Activated CD8-positive, alpha-beta memory T cell treated with anti-CD3 and anti-CD28 coated beads for 36 hours (primary cell): ENCODE measurements around the gene RECQL5. TPM values are rescaled to one million over a fixed set of nuclear protein-coding genes. Genes with fewer than 3 reads are reported as not detected.

Experiments used
- CTCF ChIA-PET: fragments of 350-600 bp; sonication (Branson Sonifier 250); formaldehyde crosslinking; loops from one replicate; lab custom pipeline; 2021; ENCODE audit warnings: antibody characterized with exemption; lab: Charles Lee
- POLR2A ChIA-PET: fragments of 350-600 bp; sonication (Branson Sonifier 250); formaldehyde crosslinking; loops from one replicate; lab custom pipeline; 2021; ENCODE audit warnings: antibody characterized with exemption; lab: Charles Lee
- total RNA-seq, 2 experiments: library from RNA; stranded (reverse); gene quantifications; one replicate each; pipeline ENCODE4 v1.2.3, GENCODE V29; 2021

Gene RECQL5
- total RNA-seq, 2 experiments from 2014 or later = 27.6 to 29.5 TPM

DNA sequence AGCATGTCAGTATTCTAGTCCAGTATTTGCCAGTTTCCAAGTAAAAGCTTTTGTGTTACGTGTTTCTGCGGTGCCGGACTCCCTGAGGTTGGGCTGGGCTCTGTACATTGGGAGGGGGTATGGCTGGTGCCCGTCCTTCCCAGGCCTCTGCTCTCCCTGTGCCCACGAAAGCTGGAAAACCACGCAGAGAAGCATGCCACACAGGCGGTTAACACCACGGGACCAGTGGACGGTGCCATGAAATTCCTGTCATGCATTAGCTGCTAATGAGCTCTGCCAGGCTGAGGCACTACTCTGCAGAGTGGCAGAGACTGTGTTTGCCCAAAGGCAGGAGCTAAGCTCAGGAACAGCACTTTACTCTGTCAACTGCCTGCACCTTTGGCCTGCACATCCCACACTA, 25.6 kb downstream of the RECQL5 start:
- ChIA-PET POLR2A (no interaction called here), CTCF (interaction anchor here (1.6 to 2.1 kb wide), 2 partner anchors 8 to 16 kb away, joined by 5 to 12 read pairs; partner anchors contain the start of gene SMIM5)

DNA sequence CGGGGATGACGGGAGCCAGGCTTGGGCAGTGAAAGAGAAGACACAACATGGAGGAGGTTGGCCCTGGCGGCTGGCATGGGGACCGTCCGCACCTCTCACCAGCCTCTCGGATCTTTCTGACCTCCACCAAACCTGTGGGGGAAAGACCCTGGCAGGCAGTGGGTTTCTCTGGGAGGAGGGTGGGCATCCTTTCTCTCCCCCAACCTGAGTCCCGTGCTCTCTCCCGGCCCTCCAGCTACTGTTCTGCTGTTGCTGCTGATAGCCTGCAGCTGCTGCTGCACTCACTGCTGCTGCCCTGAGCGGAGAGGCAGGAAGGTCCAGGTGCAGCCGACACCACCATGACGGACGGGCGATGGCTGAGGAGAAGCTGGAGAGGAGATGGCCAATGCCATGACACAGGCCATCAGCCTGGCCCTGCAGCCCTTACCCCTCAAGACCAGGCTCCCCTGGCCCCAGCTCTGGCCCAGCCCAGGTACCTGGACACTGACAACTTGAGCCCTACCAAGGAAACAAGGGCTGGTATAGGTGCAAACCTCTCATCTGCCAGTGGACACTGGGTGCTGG, 26.3 kb downstream of the RECQL5 start:
- POLR2A ChIA-PET = interaction anchor here (0.6 kb wide), 1 partner anchor 48 kb away, joined by 3 read pairs; no protein-coding TSS in a partner anchor
- CTCF ChIA-PET = interaction anchor here (1.1 to 2.1 kb wide), 3 partner anchors 7 to 103 kb away, joined by 4 to 12 read pairs (median 5); partner anchors contain the start of gene SMIM5

DNA sequence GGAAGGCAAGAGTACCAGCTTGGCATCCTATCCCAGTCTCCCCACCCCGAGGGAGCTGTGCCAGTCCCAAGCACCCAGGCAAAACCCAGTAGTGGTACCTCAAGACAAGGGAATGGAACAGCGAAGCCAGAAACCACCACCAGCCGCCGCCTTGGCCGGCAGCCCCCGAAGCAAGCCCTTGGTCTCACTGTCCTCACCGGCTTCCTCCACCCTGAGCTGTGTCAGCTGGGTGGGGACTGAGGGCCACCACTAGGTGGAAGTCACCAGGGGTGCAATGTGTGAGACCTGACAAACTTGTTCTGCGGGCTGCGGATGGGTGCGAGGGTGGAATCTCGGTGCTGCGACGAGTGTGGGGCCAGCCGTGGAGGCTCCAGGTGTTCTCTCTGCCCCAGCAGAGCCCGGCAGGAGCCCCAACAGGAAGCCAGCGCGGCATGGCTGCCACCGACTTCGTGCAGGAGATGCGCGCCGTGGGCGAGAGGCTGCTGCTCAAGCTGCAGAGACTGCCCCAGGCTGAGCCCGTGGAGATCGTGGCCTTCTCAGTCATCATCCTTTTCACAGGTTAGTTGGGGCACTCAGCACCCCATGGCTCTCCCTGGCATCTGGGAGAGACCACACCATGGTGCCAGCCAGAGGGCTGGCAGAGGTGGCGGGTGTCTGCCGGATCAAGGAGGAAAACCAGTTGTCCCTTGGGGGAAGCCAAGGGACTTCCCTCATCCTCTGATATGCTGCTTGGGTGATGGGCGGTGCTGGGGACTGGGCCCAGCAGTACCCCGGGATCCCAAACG, 27.0 kb downstream of the RECQL5 start:
- ChIA-PET POLR2A (interaction anchor here (0.6 kb wide), 2 partner anchors 49 to 71 kb away, joined by 3 read pairs; no protein-coding TSS in a partner anchor), CTCF (interaction anchor here (1.1 kb wide), 1 partner anchor 104 kb away, joined by 4 read pairs; no protein-coding TSS in a partner anchor)

DNA sequence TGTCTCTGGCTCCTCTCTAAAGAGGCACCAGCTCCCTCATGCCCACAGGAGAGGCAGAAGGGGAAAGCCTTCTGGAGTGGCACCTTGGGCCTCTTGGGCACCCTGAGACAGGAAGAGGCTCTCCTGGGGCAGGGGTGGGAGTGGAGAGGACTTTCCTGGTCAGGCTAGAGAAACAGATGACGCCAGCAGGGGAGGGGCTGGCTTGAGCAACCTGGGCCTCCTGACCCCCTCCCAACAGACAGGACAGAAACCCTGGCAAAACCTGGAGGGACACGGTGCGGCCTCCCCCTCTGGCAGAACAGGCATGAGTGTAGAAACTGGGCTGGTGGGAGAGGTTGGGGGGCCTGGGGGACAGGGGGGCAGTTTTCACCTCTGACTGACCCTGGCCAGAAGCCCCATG, 27.6 kb downstream of the RECQL5 start:
- POLR2A ChIA-PET = interaction anchor here (0.6 kb wide), 1 partner anchor 72 kb away, joined by 3 read pairs; no protein-coding TSS in a partner anchor

DNA sequence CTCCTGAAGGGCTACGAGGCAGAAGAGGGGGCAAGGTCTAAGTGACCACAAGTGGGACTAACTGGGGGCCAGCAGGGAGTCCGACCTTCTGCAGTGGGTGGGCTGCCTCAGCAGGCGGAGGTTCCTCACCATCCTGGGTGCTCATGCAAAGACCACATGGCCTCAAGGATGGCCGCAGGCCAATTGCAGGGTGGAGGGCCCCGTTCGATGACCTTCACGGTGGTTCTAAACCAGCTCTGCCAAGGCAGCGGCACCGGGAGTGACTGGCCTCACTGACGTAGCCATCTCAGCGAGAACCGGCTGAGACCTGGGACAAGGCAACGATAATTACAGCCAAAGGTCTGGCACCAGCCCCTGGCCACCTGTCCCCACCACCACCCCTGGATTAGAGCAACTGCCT, 28.1 kb downstream of the RECQL5 start:
- ChIA-PET CTCF (interaction anchor here (2.1 kb wide), 1 partner anchor 111 kb away, joined by 10 read pairs; no protein-coding TSS in a partner anchor), POLR2A (no interaction called here)

More for the DNA sequence above, 27.6 kb downstream of the RECQL5 start:
- CTCF ChIA-PET = interaction anchor here (1.1 kb wide), 1 partner anchor 105 kb away, joined by 4 read pairs; no protein-coding TSS in a partner anchor

DNA sequence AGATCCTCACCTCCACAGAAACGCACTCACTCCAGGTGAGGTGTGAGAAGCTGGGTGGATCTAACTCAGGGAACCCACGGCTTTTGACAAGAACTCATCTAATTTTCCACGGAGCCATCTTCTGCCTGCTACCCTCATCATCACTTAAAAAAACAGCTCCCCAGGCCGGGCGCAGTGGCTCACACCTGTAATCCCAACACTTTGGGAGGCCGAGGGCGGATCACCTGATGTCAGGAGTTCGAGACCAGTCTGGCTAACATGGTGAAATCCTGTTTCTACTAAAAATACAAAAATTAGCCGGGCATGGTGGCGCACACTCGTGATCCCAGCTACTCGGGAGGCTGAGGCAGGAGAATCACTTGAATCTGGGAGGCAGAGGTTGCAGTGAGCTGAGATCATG, 28.9 kb downstream of the RECQL5 start:
- ChIA-PET POLR2A (interaction anchor here (0.5 kb wide), 1 partner anchor 39 kb away, joined by 3 read pairs; no protein-coding TSS in a partner anchor), CTCF (interaction anchor here (1.2 to 2.1 kb wide), 2 partner anchors 36 to 111 kb away, joined by 3 to 10 read pairs; no protein-coding TSS in a partner anchor)

DNA sequence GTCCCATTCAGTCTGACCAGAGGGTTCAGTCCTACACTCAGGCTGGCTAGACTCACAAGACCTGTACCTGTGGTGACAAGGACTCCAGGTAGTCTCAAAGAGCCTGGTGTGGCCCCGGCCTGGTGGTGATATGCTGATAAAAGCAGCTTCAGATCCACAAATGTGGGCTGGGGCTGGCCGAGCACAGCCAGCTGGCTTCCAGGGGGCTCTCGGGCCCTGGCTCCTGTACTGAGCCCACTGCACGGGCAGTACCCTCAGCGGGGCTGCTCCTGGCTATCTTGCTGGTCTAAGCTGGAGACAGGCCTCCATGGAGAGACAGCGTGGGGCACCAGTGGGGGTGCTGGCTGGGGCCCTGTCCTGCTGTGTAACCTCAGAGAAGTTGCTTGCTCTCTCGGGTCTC, 29.4 kb downstream of the RECQL5 start:
- ChIA-PET CTCF (interaction anchor here (1.2 to 2.1 kb wide), 2 partner anchors 37 to 112 kb away, joined by 3 to 10 read pairs; no protein-coding TSS in a partner anchor), POLR2A (no interaction called here)

DNA sequence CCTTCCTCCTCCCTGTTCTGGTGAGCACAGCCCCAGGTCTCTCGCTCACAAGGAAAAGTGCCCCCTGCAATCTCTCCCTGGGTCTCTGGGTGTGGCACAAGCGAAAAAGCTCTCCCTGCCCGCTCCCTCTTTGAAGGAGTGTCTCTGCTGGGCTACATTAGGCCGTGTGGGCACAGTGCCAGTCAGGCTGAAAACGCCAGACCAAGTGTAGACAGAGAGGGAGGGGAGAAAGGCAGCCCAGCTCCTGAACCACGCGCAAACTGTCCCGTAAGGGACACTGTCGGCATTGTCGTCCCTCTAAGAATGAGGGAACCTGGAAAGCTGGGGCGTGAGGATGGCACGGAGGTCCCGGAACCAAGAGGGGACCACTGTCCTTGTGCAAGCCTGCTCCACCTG, 29.8 kb downstream of the RECQL5 start:
- POLR2A ChIA-PET = no interaction called here

DNA sequence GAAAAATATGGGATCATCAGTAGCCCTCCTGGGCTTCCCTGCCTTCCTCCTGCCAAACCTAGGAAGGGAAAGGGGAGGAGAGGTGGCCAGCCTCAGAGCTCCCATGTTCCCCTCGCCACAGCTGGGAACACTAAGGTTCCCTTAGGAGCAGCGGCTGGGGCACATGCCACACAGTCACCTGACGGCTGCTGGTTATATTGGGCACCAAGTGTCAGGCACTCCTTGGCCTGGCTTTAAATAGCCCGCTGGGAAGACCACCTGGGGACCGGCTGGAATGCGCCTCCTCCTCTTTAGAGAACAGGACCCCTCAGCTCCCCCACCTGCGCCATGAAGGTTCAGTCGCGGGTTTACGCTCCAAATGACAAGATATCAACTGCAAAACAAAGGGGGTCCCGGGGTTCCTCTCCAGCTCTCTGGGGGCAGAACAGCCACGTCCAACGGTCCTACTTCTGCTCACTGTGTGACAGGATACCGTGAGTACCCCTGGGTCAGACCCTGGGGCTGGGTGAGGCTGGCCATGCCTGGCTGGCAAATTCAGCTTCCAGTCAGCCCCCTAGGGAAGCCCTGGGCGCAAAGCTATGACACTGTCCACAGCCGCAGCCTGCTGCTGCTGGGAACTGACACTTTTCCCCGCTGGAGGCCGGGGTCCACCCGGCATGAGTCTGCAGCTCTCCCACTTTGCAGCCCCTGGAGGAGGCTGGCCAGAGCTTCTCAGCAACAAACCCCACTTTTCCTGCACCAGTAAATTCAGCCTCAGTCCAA, 30.4 kb downstream of the RECQL5 start:
- ChIA-PET CTCF (no interaction called here), POLR2A (no interaction called here)

More for the DNA sequence above, 29.8 kb downstream of the RECQL5 start:
- CTCF ChIA-PET = interaction anchor here (1.2 to 2.1 kb wide), 2 partner anchors 37 to 112 kb away, joined by 3 to 10 read pairs; no protein-coding TSS in a partner anchor

DNA sequence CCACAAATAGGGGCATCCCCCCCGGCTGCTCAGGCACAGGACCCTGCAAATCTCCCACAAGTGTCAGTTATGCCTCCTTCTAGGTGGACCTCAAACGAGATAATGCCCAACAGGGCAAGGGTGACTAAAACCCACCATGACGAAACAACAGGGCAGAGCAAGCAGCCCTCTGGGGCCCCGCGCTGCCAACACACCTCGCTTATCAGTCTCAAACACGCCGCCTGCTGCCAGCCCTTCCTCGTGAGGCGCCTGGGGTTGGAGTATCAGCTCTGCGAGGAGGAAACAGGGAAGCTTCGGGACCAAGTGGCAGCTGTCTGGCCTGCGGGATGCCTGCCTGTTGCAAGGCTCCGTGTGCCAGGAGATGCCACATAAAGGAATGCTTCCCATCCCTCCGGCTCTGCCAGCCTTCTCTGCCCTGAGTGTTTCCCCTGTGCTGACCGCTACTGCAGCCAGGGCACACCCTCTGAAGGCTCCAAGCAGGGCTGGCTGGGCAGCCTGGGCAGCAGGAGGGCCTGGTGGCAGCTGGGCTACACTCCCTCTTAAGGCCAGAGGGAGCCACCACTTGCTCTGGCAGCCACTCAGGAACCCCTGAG, 31.2 kb downstream of the RECQL5 start:
- CTCF ChIA-PET = interaction anchor here (3.9 kb wide), 1 partner anchor 10 kb away, joined by 35 read pairs; a partner anchor contains a TSS
- POLR2A ChIA-PET = no interaction called here

DNA sequence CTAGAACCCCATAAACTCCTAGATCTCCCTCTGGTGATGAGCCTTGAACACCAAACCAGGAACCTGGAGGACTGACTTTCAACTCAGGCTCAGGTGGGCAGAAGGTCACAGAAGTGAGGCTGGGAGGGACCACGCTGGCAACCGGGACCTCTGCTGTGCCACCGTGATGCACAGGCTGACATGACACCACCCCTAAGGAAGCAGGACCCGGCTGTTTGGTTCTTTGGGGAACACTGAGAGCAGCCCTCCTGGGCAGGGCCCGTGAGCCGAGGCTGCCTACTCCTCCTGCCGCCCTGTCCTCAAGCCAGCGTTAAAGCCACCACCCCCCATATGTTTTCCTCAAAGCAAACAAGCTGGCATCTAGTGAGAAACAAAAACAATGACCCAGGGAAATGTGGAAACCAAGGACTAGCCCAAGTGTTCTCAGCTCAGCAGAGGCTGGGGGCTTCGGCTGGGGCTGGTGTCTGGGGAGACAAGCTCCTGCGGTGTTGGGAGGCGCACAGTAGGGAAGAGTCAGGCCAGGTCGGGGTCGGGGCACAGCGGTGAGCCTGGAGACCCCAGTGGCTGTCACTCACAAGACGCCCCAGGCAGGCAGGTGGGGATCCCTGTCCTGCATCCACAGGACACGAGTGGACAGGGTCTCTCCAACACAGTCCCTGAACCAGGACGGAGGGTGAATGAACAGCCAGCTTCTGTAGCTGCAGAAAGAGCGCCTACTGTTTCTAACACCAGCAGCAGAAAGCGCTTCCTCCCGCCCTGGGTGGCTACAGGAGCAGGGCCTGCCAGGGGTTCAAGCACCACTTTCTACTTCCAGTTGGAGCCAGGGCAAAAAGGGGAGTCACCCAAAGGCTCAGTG, 32.0 kb downstream of the RECQL5 start:
- ChIA-PET POLR2A (no interaction called here), CTCF (interaction anchor here (2.9 to 4.9 kb wide), 3 partner anchors 11 to 114 kb away, joined by 14 to 153 read pairs (median 35); a partner anchor contains a TSS)

DNA sequence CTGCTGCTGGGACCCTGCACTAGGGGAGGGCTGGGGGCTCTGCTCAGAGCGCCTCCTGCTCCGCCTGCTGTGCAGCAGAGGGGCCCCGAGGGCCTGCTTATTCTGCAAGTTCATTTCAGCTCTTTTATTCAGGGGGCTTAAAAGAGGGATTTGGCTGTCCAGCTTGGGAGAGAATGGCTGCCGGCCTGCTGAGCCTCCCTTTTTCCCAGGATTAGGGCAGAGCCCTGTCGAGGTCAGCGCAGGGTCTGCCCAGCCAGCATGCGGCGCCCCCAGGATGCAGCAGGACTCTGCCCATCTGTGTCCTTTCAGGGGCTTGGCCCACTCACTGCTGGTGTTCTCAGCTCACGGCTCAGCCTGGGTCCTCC, 32.6 kb downstream of the RECQL5 start:
- ChIA-PET POLR2A (interaction anchor here (1.1 kb wide), 1 partner anchor 113 kb away, joined by 9 read pairs; no protein-coding TSS in a partner anchor), CTCF (interaction anchor here (0.7 to 4.9 kb wide), 12 partner anchors 7 to 131 kb away, joined by 3 to 153 read pairs (median 10); partner anchors contain the start of genes GALK1, RECQL5 and SAP30BP)

DNA sequence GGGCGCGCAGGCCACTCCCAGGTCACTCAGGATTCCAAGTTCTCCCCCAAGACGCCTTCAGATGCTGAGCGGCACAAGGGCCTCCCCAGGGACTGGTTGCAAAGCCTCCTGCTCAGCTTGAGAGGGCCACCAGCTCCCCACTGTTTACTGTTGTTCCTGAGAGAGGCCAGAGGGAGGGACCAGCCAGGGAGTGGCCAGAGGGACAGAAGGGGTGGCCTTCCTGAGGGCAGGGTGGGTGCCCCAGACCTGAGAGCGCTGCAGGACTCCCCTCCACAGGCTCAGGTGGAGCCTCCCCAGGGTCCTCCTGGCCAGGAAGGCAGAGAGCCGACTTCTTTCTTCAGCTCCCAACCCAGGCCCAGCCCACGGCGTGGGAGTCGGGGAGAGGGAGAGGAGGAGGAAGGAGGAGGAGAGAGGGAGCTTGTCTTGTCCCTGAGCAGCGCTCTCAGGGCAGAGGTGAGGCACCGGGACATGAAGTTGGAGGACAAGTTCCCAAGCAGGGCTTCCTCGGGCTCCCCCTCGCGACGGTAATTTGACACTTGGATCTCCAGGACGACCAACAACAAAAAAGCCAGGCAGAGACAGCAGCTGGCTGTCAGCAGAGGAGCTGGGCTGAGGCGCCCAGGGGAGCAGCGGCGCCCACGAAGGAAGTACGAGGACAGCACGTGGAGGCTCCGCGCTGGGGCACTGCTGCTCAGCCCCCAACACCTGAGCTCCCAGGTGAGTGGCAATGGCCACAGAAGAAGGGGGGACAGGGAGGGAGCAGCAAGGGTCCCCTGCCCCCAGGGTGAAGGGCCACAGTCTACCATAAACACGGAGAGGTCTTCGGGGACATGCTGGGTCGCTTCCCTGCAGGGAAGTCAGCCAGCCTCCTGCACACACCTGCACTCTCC, 33.2 kb downstream of the RECQL5 start:
- CTCF ChIA-PET = interaction anchor here (0.6 to 4.9 kb wide), 30 partner anchors 8 to 177 kb away, joined by 3 to 153 read pairs (median 5); partner anchors contain the start of genes GALK1, RECQL5, SAP30BP and TMEM94
- POLR2A ChIA-PET = interaction anchor here (0.5 to 1.1 kb wide), 3 partner anchors 114 to 682 kb away, joined by 3 to 9 read pairs (median 4); no protein-coding TSS in a partner anchor

DNA sequence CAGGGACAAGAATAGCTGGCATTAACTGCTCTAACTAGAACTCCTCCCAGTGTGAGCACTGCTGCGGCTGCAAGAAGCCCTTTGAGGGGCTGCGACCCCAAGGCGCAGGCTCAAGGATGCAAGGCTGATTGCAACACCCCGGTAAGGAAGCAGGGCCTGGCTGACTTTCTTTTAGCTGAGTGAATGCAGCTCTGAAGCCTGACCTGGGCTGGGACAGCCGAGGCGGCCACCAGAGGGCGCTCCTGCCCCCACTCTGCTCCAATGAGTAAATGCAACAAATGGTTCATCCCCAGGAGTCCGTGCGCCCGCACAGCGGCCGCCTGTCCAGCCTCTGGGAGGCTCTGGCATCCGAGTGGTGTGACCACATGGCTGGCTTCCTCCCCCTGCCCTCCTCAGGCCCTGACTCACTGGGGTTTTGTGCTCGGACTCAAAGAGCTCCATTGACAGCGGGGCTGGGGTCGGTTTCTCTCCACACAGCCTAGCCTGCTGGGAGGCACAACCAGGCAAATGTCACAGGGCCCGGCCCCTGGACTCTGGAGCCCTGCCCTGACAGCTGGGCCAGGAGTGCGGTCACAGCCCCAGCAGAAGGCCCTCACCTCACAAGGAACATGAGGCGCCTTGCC, 34.0 kb downstream of the RECQL5 start, which contains the start of gene SMIM5:
Gene SMIM5 (plus strand): TSS at position 572 of the 623 bp plus-strand sequence. CDS start 6,768 bp downstream, outside the sequence.
- ChIA-PET CTCF (interaction anchor here (0.6 to 4.9 kb wide), 36 partner anchors 9 to 327 kb away, joined by 3 to 153 read pairs (median 4); partner anchors contain the start of genes GALK1, RECQL5, SAP30BP and TMEM94), POLR2A (interaction anchor here (0.6 to 1.1 kb wide), 4 partner anchors 115 to 1002 kb away, joined by 3 to 9 read pairs (median 3); no protein-coding TSS in a partner anchor)

DNA sequence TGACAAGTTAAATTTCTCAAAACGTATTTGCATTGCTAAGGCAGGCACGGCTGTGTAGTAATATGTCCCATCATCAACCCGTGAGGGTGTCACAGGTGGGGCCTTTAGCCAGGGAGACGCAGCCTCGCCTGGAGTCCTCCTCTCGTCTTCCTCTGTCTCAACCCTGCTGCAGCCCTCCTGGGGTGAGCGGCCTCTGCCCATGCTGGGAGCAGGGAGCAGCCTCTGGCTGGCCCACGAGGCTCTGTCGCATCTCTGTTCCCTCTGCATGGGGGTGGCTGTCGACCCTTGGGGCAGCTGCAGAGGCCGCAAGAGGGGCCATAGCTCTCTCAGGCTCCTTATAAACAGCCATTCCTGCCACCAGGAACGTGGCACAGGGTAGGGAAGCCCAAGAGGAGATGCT, 34.5 kb downstream of the RECQL5 start:
- POLR2A ChIA-PET = interaction anchor here (0.6 kb wide), 2 partner anchors 636 to 1003 kb away, joined by 3 read pairs; no protein-coding TSS in a partner anchor
- CTCF ChIA-PET = interaction anchor here (0.6 to 4.9 kb wide), 31 partner anchors 9 to 477 kb away, joined by 3 to 153 read pairs (median 5); partner anchors contain the start of genes GALK1, RECQL5, SAP30BP and TMEM94
